RWPE1 (cell line): Measurements from ENCODE around the gene GALR1.

Experiments
- CTCF ChIA-PET: fragments of 350-600 bp; sonication (Branson Sonifier 250); formaldehyde crosslinking; extraction: SDS; loops from one replicate; lab custom pipeline; 2021; lab: Yijun Ruan, JAX
- POLR2A ChIA-PET: fragments of 400-600 bp; formaldehyde crosslinking; extraction: SDS; loops from one replicate; lab custom pipeline; 2020; ENCODE audit warnings: antibody characterized with exemption; ENCODE audit not compliant: low non-redundant PET; lab: Yijun Ruan, JAX
- DNase-seq: peaks from one replicate; pipeline ENCODE4 v3.0.0; 2012; ENCODE audit warnings: low spot score
- H3K27ac ChIP-seq: fragments of 450-650 bp; 2 replicates; pipeline ENCODE4 v1.5.1; 2017
- CTCF ChIP-seq: fragments of 450-650 bp; conservative IDR thresholded peaks from 2 replicates; pipeline ENCODE4 v1.5.1; 2017; ENCODE audit warnings: low read depth, mild to moderate bottlenecking

Gene GALR1

DNA sequence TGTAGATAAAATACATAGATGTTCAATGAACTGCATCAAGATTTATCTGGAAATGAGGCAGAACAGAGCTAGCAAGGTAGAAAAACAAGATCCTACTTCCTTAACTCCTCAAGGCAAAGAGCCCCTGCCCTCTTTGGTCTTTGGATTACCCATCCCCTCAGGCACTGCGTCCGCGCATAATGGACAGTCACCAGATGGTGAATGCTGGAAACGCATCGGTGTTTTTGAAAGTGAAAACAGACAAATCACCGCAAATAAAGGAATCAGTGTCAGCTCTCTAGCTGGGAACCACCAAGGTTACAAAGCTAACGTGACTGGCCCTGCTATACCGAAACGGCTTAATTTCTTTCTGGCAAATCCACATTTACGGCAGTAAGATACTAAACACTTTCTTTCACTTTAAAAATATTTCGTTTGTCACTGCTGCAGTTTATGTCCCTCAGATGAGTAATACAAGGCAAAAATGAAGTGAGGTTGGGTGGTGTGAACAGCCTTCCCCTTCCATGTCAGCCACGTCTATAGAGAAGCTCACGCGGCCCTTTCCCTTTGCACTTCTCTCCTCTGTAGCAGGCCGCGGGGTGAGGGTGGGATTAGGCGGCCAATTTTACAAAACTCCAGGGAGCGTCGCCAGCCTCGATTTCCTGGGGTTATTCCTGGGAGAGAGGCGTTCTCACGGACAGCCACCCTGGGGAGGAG lies 627 bp upstream of the GALR1 start:
- CTCF ChIA-PET: no interaction called here
- H3K27ac ChIP-seq: no peak overlapping the region
- TF ChIP-seq CTCF: no peak
- POLR2A ChIA-PET: no interaction called here
- no peak for DNase-seq

- ChIA-PET POLR2A (no interaction called here), CTCF (no interaction called here)
- no peak for TF ChIP-seq CTCF
- no peak overlapping the region for H3K27ac ChIP-seq
- no peak for DNase-seq
Measured at GRCh38 chr18:77250501-77250925, 865 bp downstream of the GALR1 start.

GRCh38 chr18:77250926-77251729 lies 1.5 kb downstream of the GALR1 start:
- ChIA-PET POLR2A (no interaction called here), CTCF (no interaction called here)
- DNase-seq: no peak
- no peak for TF ChIP-seq CTCF
- no peak overlapping the region for H3K27ac ChIP-seq

GRCh38 chr18:77251730-77252050 lies 2.0 kb downstream of the GALR1 start:
- POLR2A ChIA-PET: no interaction called here

DNA sequence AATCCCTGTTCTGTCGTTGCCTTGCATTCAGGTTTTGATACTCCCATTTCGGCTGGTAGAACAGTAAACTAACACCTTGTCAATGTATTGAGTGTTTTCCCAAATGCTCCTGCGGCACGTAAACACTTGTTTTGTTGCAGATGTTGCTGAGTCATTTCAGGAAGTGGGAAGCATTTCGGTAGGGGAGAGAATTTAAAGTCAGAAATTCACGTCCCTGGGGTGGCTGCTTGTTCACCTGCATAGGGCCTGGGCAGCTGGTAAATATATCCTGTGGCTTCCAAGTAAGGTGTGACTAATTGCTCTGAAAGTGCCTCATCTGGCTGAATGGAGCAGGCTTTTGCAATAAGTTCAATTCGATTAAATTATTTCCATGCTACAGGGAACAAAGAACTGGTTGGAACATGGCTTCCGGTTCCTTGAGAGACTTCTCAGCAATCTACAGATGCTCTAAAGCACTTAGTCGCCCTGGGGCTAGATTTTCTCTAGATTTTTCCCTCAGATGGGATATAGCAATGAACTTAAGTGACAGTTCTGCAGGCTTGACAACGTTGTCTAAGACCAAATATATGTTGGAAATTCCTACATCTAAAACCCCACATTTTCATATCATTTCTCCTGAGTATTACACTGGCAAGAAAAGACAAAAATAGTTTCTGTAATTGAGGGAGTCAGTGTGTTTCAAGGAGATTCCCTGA lies 5.2 kb downstream of the GALR1 start:
- no peak overlapping the region for H3K27ac ChIP-seq
- TF ChIP-seq CTCF: no peak

More at GRCh38 chr18:77251730-77252050, 2.0 kb downstream of the GALR1 start:
- no peak overlapping the region for H3K27ac ChIP-seq
- DNase-seq: no peak
- TF ChIP-seq CTCF: no peak
- CTCF ChIA-PET: no interaction called here

DNA sequence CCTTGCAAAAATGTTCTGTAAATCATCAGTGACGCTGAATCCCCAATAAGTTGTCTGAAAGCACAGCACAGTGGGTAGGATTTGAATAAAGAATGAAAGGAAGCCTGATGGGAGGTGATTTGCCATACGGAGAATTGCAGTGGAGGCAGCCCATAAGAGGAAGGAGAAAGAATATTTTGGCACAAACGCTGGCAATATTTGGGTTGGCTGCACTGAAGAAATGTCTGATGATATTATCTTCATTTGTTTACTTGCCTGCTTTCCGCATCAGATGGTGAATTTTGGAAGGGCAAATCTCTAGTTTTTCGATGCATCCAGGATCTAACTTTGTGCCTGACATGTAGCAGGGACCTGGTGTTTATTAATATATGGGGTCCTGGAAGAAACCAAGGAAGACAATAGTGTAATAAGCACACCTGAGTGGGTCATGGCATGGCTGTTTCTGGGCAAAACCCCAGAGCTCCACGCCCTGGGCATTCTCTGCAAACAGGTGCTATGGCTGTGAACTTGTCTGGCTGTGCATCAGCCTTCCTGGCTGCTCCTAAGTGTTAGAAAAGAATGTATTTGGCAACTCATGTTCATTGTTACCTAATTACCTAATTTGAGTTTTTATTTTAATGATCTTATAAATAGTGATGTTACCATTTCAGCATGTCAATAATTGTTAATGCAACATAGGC lies 5.9 kb downstream of the GALR1 start:
- no peak for DNase-seq
- ChIA-PET POLR2A (no interaction called here), CTCF (interaction anchor here (0.6 kb wide), 1 partner anchor 271 kb away, joined by 3 read pairs; no protein-coding TSS in a partner anchor)
- H3K27ac ChIP-seq: no peak overlapping the region
- TF ChIP-seq CTCF: no peak

More for the DNA sequence above, 5.2 kb downstream of the GALR1 start:
- POLR2A ChIA-PET: no interaction called here
- CTCF ChIA-PET: no interaction called here
- no peak for DNase-seq
